Effector CD8-positive, alpha-beta T cell (primary cell): Measurements from ENCODE around the gene DCHS2.

Source experiments
- DNase-seq: peaks from one replicate; lab custom pipeline; 2025; lab: John Stamatoyannopoulos, UW

The DCHS2 gene

GRCh38 chr4:154454710-154455109 is 36.9 kb downstream of the DCHS2 start:
- no peak for DNase-seq

GRCh38 chr4:154452798-154453346 is 38.7 kb downstream of the DCHS2 start:
- no peak for DNase-seq

- DNase-seq = no peak
Measured at GRCh38 chr4:154450966-154451365, 40.6 kb downstream of the DCHS2 start.

GRCh38 chr4:154444958-154445357 is 46.6 kb downstream of the DCHS2 start:
- DNase-seq = no peak

GRCh38 chr4:154441982-154442381 is 49.6 kb downstream of the DCHS2 start:
- no peak for DNase-seq

GRCh38 chr4:154441124-154441523 is 50.5 kb downstream of the DCHS2 start:
- DNase-seq = no peak

GRCh38 chr4:154439224-154439623 is 52.4 kb downstream of the DCHS2 start:
- DNase-seq = no peak

- DNase-seq = no peak
Measured at GRCh38 chr4:154435895-154436294, 55.7 kb downstream of the DCHS2 start.

GRCh38 chr4:154433543-154433942 is 58.1 kb downstream of the DCHS2 start:
- DNase-seq = no peak

GRCh38 chr4:154429176-154429575 is 62.4 kb downstream of the DCHS2 start:
- DNase-seq = no peak

GRCh38 chr4:154427149-154427548 is 64.5 kb downstream of the DCHS2 start:
- DNase-seq = no peak

- no peak for DNase-seq
Measured at GRCh38 chr4:154425514-154425913, 66.1 kb downstream of the DCHS2 start.

GRCh38 chr4:154424810-154425484 is 66.7 kb downstream of the DCHS2 start:
- no peak for DNase-seq

GRCh38 chr4:154422152-154422551 is 69.4 kb downstream of the DCHS2 start:
- no peak for DNase-seq

GRCh38 chr4:154421618-154422017 is 70.0 kb downstream of the DCHS2 start:
- no peak for DNase-seq

GRCh38 chr4:154417373-154417673 is 74.3 kb downstream of the DCHS2 start:
- no peak for DNase-seq

GRCh38 chr4:154416190-154416547 is 75.4 kb downstream of the DCHS2 start:
- DNase-seq = no peak

- no peak for DNase-seq
Measured at GRCh38 chr4:154415313-154415712, 76.3 kb downstream of the DCHS2 start.

- no peak for DNase-seq
Measured at GRCh38 chr4:154414796-154415195, 76.8 kb downstream of the DCHS2 start.

GRCh38 chr4:154414371-154414770 is 77.2 kb downstream of the DCHS2 start:
- no peak for DNase-seq

GRCh38 chr4:154407443-154407842 is 84.2 kb downstream of the DCHS2 start:
- DNase-seq = no peak

- DNase-seq = no peak
Measured at GRCh38 chr4:154406018-154406795, 85.4 kb downstream of the DCHS2 start.

- DNase-seq = no peak
Measured at GRCh38 chr4:154399259-154399974, 92.2 kb downstream of the DCHS2 start.
